Endothelial cell of umbilical vein (primary cell): ENCODE results near the gene ZNF687. TPM values are rescaled to one million over a fixed set of nuclear protein-coding genes. Genes with fewer than 3 reads are reported as not detected.

Experiments
- BruUV-seq: library from RNA; stranded (reverse); fragments of 400-500 nt; replicated peaks from 2 replicates; lab custom pipeline; 2021; lab: Mats Ljungman, UMichigan
- CTCF ChIA-PET: fragments of 300-600, 350-600 bp; sonication (Branson Sonifier 250); formaldehyde crosslinking; loops from one replicate; lab custom pipeline; 2021; ENCODE audit warnings: antibody characterized with exemption, inconsistent platforms; lab: Charles Lee
- POLR2A ChIA-PET: fragments of 300-600, 350-600 bp; sonication (Branson Sonifier 250); formaldehyde crosslinking; loops from one replicate; lab custom pipeline; 2021; ENCODE audit warnings: antibody characterized with exemption, inconsistent platforms; lab: Charles Lee
- DNase-seq: peaks from one replicate; pipeline ENCODE4 v3.0.0-alpha.2; 2011; ENCODE audit warnings: low read depth, low spot score
- FAIRE-seq: peaks from 2 replicates; lab custom pipeline; 2011; peaks lifted over from hg19 to GRCh38; lab: Jason Lieb, UNC
- H2AFZ ChIP-seq: 2 replicates; pipeline ENCODE4 v1.6.0; 2012; ENCODE audit warnings: low read depth, low read length, control low read depth, inconsistent platforms
- H3K27ac ChIP-seq: 2 replicates; pipeline ENCODE4 v1.5.1; 2011; ENCODE audit warnings: low read depth, mild to moderate bottlenecking, control low read depth, low read length, moderate library complexity; ENCODE audit not compliant: insufficient read depth
- H3K27me3 ChIP-seq, 2 experiments: 2 replicates each; pipeline versions ENCODE4 v1.6.0 to v1.6.1; 2011; ENCODE audit warnings: low read length in 2 of 2, mixed read lengths in 1 of 2; ENCODE audit not compliant: control insufficient read depth in 2 of 2, insufficient read depth in 2 of 2
- H3K36me3 ChIP-seq, 2 experiments: 2 replicates in 1 of 2; 3 replicates in 1 of 2; pipeline ENCODE4 v1.5.1; 2011; ENCODE audit warnings: low read length in 2 of 2, mild to moderate bottlenecking in 1 of 2, moderate library complexity in 1 of 2; ENCODE audit not compliant: control insufficient read depth in 2 of 2, insufficient read depth in 2 of 2; ENCODE audit errors: extremely low read depth in 1 of 2
- H3K4me1 ChIP-seq: 3 replicates; pipeline ENCODE4 v1.5.1; 2011; ENCODE audit warnings: mild to moderate bottlenecking, low read length; ENCODE audit not compliant: control insufficient read depth, insufficient read depth; ENCODE audit errors: extremely low read depth
- H3K4me2 ChIP-seq: 2 replicates; pipeline ENCODE4 v1.6.1; 2011; ENCODE audit warnings: low read length, control low read depth, mixed read lengths; ENCODE audit not compliant: insufficient read depth
- H3K4me3 ChIP-seq, 3 experiments: fragments of 200-600 bp in 1 of 3; sonication (generic), shearing (Covaris generic) in 1 of 3; replicated peaks in 1 of 3; 2 replicates each; pipeline ENCODE4 v1.5.1; 2011 to 2016; ENCODE audit warnings: control low read depth in 3 of 3, low read length in 3 of 3, mild to moderate bottlenecking in 2 of 3, inconsistent platforms in 1 of 3, low read depth in 1 of 3, moderate library complexity in 1 of 3; ENCODE audit not compliant: insufficient read depth in 1 of 3
- H3K79me2 ChIP-seq: 2 replicates; pipeline ENCODE4 v1.6.0; 2012; ENCODE audit warnings: low read length, inconsistent platforms; ENCODE audit not compliant: control insufficient read depth, insufficient read depth
- H3K9ac ChIP-seq: replicated peaks from 2 replicates; pipeline ENCODE3; 2011; ENCODE audit warnings: low read length, control low read depth; ENCODE audit not compliant: insufficient read depth; ENCODE audit errors: extremely low read depth
- H3K9me1 ChIP-seq: replicated peaks from 3 replicates; pipeline ENCODE4 v1.6.0; 2011; ENCODE audit warnings: mild to moderate bottlenecking, low read length; ENCODE audit not compliant: control insufficient read depth, insufficient read depth; ENCODE audit errors: extremely low read depth
- H3K9me3 ChIP-seq: replicated peaks from 2 replicates; pipeline ENCODE4 v1.5.1; 2012; ENCODE audit warnings: low read length, inconsistent platforms; ENCODE audit not compliant: control insufficient read depth, insufficient read depth
- H4K20me1 ChIP-seq: replicated peaks from 2 replicates; pipeline ENCODE3; 2011; ENCODE audit warnings: mild to moderate bottlenecking, low read length; ENCODE audit not compliant: control insufficient read depth, insufficient read depth; ENCODE audit errors: extremely low read depth
- CTCF ChIP-seq, 2 donors: IDR thresholded peaks; 1 replicate in 1 of 2; 2 replicates in 1 of 2; pipeline ENCODE4 v1.5.1; 2011; ENCODE audit warnings: low read length in 2 of 2, mild to moderate bottlenecking in 2 of 2, moderate library complexity in 2 of 2, control low read depth in 1 of 2, inconsistent platforms in 1 of 2, low read depth in 1 of 2; ENCODE audit not compliant: insufficient read depth in 1 of 2; ENCODE audit errors: extremely low read depth in 1 of 2
- EZH2 ChIP-seq: IDR thresholded peaks from 2 replicates; pipeline ENCODE4 v1.6.1; 2012; ENCODE audit warnings: borderline replicate concordance, low read depth, mild to moderate bottlenecking, moderate library complexity, low read length, inconsistent platforms; ENCODE audit not compliant: severe bottlenecking
- FOS ChIP-seq: IDR thresholded peaks from 2 replicates; pipeline ENCODE4 v1.6.1; 2011; ENCODE audit warnings: mild to moderate bottlenecking, low read length, moderate library complexity, borderline replicate concordance; ENCODE audit not compliant: insufficient read depth
- GATA2 ChIP-seq: IDR thresholded peaks from 2 replicates; pipeline ENCODE4 v1.7.0; 2011; ENCODE audit warnings: low read depth, mild to moderate bottlenecking, moderate library complexity, mixed read lengths, low read length; ENCODE audit not compliant: insufficient read length, insufficient read depth
- MAX ChIP-seq: IDR thresholded peaks from 2 replicates; pipeline ENCODE4 v1.6.1; 2011; ENCODE audit not compliant: insufficient read depth, insufficient read length
- MYC ChIP-seq: IDR thresholded peaks from one replicate; pipeline ENCODE4 v1.6.1; 2011; ENCODE audit warnings: mild to moderate bottlenecking, low read depth, low read length
- POLR2A ChIP-seq: IDR thresholded peaks from 2 replicates; pipeline ENCODE4 v1.6.1; 2012; ENCODE audit warnings: low read depth, mild to moderate bottlenecking, control low read depth, low read length
- dilution Hi-C: fragments of 300-500 bp; cut with MboI; formaldehyde crosslinking; loops from one replicate; pipeline ENCODE4 v1.15.0; 2019; ENCODE audit warnings: low sequenced_read_pairs; ENCODE audit not compliant: extremely low pct_ligation_motif_present
- intact Hi-C: fragments of 100-400 bp; cut with micrococcal nuclease; formaldehyde crosslinking; loops from one replicate; pipeline ENCODE4 v1.10.0; 2022
- polyA plus RNA-seq, 4 experiments: library from polyadenylated mRNA; depleted of rRNA in 3 of 4; stranded (reverse) in 3 of 4; unstranded in 1 of 4; fragments of >200 nt; gene quantifications; 2 replicates each; pipeline versions ENCODE4 v1.2.1 to v1.2.3, GENCODE V29; 2011 to 2012; ENCODE audit warnings: missing spikeins in 1 of 4
- total RNA-seq: library from RNA; stranded (reverse); gene quantifications from 2 replicates; pipeline ENCODE4 v1.2.3, GENCODE V29; 2021

The ZNF687 gene
- total and polyA plus RNA-seq, 2 donors (not counting 3 experiments of a cell fraction or from before 2014, with no cell fraction given) = 17.9 to 20.1 TPM

- peak; percentile 32 for TF ChIP-seq POLR2A
- no peak for TF ChIP-seq EZH2
- no peak for TF ChIP-seq MYC
- no peak for TF ChIP-seq FOS
- TF ChIP-seq GATA2 = no peak
- TF ChIP-seq MAX = no peak
- no peak for TF ChIP-seq CTCF (IDR thresholded peaks at IDR 0.05; ENCODE audit: extremely low read depth in 1 of 2, insufficient read depth in 1 of 2, low read depth in 1 of 2, low read length in 2 of 2)
- Histone ChIP-seq H3K4me3 (no peak overlapping the region), H3K9ac (no peak overlapping the region), H3K36me3 (peaks cover 2 to 62% of the 10 kb centered on the region in 2 experiments), H3K9me1 (no peaks in the 10 kb centered on the region), H3K27me3 (no peaks in the 10 kb centered on the region), H3K4me1 (peaks cover 6% of the 10 kb centered on the region), H3K9me3 (no peaks in the 10 kb centered on the region), H3K79me2 (peaks cover 8% of the 10 kb centered on the region), H3K4me2 (no peak overlapping the region), H3K27ac (no peak overlapping the region), H2AFZ (no peak overlapping the region), H4K20me1 (no peaks in the 10 kb centered on the region)
- dilution Hi-C loops = no loop called here
- FAIRE-seq = no peak
- BruUV-seq = no TSS peak
- no peak for DNase-seq
- CTCF ChIA-PET = interaction anchor here (1.1 kb wide), 1 partner anchor 13 kb away, joined by 5 read pairs; no protein-coding TSS in a partner anchor
- intact Hi-C loops = no loop called here
- POLR2A ChIA-PET = no interaction called here
These were observed 5.8 kb downstream of the ZNF687 start for GRCh38 chr1:151287767-151288500.
